Measurements from ENCODE around the gene ATP6V0C.
"Not testable (repeated sequence)": the region's sequence is repeated elsewhere in the genome, so short reads cannot be mapped to it uniquely, and the experiment has no call there.

Gene ATP6V0C

DNA sequence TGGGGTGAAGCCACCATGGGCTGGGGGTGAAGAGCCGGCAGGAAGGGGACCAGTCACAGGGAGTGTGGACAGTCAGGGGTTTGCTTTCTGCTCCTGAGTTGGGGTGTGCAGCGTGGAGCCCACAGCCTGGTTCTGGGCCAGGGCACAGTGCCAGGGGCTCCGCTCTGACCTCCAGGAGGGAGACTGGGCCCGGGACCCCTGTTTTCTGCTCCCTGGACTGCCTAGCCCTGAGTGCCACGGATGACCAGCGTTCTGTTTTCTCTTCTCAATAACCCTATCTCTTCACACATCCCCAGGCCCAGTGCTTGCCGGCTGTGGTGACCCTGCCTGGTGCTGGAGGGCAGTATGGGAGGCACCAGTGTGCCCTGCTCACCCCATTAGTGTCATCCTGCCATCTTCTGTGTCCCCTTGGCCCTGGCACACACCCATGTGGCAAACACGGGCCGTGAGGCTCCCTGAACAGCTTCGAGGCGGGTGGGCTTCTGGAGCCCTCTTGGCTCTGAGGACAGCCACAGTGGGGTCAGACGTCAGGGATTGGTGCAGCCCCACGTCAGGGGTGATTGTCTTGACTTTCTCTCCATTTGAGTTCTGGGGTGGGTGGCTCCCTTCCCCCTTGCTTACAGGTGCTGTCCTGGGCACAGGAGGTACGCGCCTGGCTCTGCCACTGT is 16.3 kb downstream of the ATP6V0C start:
- DNase-seq = no peak

DNA sequence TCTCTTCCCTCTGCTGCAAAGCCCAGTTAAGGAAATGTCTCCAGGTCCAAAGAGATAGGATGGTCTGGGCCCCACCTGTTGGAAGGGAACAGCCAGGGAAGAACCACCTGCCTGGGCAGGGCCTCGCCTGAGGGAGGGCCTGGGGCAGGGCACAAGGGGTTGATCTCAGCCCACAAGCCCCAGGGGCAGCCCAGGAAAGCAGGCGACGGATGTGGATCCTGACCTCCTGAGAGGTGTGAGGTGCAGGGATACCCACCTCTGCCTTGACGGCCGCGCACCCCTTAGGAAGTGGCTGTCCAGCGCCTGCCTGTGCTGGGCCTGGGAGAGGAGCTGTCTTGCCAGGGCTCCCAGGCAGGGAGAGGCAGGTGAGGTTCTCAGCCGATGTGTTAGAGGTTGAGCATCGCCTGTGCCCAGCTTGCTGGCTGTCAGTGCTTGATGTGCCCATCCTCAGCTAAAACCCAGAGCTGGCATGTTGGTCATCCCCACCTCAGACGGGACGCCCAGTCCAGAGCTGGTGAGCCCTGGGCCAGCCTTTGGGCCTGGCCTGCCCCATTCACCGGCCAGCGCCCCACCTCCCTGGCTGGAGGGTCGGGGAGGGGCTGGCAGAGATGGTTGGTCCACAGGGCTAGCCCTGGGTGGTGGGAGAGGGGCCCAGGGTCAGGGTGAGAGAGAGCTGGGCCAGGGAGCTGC is 17.0 kb downstream of the ATP6V0C start:
- no peak for DNase-seq

DNA sequence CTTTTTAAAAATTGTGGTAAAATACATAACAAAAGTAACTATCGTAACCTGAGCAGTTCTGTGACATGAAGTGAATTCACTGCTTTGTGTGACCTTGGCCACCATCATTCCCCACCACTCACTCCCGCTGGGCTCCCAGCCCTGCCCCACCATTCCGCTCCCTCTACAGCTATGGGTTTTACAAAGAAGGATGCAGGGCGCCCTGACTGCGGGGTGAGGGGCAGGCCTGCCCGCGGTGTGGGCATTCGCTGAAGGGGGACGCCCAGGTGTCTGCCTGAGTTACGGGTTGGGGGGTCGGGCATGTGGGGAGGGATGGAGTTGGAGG is 17.6 kb downstream of the ATP6V0C start, which contains the start of gene CEMP1:
TSS of gene CEMP1 (minus strand) at position 38 of the 325 bp plus-strand sequence. CDS start 335 bp downstream, outside the sequence.
- DNase-seq = no peak

GRCh38 chr16:2531696-2532493 is 18.1 kb downstream of the ATP6V0C start:
- peak; percentile 98 for DNase-seq

- DNase-seq = peak; percentile 77
These were observed 18.9 kb downstream of the ATP6V0C start for GRCh38 chr16:2532494-2533141.

- not testable (repeated sequence) for DNase-seq
These were observed 19.5 kb downstream of the ATP6V0C start for GRCh38 chr16:2533142-2533755.

DNA sequence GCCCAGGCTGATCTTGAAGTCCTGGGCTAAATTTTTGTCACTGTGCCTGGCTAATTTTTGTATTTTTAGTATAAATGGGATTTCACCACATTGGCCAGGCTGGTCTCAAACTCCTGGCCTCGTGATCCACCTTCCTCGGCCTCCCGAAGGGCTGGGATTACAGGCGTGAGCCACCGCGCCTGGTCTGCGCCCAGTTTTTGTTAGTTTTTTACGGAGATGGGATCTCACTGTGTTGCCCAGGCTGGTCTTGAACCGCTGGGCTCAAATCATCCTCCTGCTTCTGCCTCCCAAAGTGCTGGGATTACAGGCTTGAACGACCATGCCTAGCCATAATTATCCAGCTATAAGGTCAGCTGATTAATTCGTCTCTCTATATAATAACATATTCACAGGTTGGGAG is 20.2 kb downstream of the ATP6V0C start:
- no peak for DNase-seq

DNA sequence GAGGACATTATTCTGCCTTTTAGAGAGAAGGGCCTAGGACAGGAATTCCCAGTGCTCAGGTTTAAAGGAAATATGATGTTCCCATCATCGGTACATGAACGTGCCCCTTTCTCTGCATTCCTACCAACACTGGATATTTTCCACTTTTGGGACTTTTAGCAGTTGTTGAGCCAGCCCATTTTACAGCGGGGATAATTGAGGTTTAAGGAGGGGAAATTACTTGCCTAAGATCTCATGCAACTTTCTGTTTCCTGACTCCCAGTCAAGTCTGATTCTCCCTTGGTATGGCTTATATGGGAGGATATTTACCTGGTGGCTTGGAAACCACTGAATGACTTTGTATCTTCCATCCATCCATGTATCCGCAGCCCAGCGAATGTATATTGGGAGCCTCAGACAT is 20.6 kb downstream of the ATP6V0C start:
- DNase-seq = not testable (repeated sequence)

DNA sequence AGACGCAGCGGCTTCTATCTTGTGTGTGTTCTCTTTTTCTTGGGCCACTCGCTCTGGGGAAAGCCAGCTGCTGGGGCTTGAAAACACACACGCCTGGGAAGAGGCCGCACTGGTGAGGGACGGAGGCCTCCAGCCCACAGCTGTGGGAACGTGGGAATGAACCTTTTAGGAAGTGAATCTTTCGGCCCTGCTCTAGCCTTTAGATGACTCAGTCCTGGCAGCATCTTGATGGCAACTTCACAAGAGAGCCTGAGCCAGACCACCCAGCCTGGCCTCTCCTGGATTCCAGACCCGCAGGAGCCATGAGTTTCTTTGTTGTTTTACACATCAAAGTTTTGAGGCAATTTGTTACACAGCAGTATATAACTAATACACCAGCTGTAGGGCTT is 21.9 kb downstream of the ATP6V0C start:
- no peak for DNase-seq

- peak; percentile 97 for DNase-seq
These were observed 24.0 kb downstream of the ATP6V0C start, which contains the start of gene PDPK1 for GRCh38 chr16:2537451-2538379. TSS of gene PDPK1 (plus strand) at chr16:2538021. CDS start at chr16:2538113, 92 bp downstream.

GRCh38 chr16:2539192-2539844 is 25.6 kb downstream of the ATP6V0C start:
- DNase-seq = not testable (repeated sequence)

GRCh38 chr16:2539845-2540458 is 26.2 kb downstream of the ATP6V0C start:
- not testable (repeated sequence) for DNase-seq

GRCh38 chr16:2540912-2541311 is 27.2 kb downstream of the ATP6V0C start:
- DNase-seq = not testable (repeated sequence)

DNA sequence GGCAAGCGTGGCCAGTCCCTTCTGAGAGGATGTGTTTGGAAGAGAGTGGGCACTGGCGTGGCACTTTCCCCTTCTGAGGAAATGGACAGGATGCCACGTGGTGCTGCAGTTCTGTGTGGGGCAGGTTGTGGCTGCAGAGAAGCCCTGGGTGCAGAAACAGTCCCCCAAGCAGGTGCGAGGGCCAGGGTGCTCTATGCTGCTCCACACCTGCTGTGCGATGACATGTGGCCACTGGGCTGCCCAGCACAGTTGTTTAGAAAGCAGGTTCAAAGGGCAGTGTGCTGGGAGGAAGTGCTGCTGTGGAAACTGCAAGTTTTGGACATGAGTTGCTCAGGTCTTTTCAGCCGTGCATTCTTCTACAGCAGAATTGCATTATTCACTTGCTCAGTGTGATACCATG is 27.7 kb downstream of the ATP6V0C start:
- DNase-seq = not testable (repeated sequence)

DNA sequence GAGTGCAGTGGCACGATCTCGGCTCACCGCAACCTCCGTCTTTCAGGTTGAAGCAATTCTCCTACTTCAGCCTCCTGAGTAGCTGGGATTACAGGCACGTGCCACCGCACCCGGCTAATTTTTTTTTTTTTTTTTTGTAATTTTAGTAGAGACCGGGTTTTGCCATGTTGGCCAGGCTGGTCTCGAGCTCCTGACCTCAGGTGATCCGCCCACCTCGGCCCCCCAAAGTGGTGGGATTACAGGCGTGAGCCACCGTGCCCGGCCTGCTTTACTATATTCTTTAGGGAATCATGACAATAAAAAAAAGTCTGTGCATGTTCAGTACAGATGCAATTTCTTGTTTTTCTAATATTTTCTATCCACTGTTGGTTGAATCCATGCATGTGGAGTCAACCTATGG is 30.0 kb downstream of the ATP6V0C start:
- not testable (repeated sequence) for DNase-seq

DNA sequence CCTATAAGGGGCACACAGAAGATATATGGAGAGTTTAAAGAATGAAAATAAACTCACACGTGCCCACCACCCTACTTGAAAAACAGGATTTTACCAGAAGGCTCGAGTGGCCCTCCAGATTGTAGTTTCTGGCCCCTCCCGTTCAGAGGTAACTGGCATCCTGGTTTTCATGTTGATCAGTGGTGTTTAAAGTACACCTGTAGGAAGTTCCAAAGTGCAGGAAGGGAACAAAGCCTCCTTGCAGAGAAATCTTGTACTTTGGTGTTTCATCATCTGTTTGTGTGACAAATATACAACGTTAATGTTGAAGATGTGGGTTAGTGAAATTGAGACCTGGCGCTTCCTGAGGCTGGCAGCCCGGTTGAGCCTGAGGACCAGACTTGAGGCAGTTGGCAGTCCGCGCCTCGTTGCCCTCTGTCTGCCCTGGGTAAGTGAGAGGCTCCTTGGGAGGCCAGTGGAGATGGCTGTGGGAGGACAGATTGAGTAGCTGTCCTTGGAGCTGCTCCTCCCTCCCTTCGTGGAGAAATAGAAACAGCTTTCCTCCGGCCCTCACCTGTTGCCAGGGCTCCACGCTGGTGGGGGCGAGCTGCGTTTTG is 36.6 kb downstream of the ATP6V0C start:
- not testable (repeated sequence) for DNase-seq

DNA sequence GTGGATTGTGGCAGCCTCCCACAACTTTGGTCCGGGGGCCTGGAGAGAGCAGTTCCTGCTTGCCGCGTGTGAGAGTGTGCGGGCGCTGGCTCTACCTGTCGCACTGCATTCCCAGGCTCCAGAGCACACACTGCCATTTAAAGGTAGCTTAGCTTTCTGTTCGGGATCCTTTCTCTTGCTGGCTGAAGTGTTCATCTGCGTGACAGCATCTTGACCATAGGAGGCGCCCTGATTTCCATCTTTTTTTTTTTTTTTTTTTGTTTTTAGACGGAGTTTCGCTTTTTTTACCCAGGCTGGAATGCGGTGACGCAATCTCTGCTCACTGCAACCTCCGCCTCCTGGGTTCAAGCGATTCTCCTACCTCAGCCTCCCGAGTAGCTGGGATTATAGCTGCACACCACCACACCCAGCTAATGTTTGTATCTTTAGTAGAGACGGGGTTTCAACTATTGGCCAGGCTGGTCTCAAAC is 37.7 kb downstream of the ATP6V0C start:
- not testable (repeated sequence) for DNase-seq

GRCh38 chr16:2554709-2555425 is 41.1 kb downstream of the ATP6V0C start:
- DNase-seq = not testable (repeated sequence)

- not testable (repeated sequence) for DNase-seq
These were observed 43.4 kb downstream of the ATP6V0C start for GRCh38 chr16:2557150-2557549.

Measured in OCI-M1 (cell line).